ENCODE data around the gene TMEM117.
"Not testable (repeated sequence)": the region's sequence is repeated elsewhere in the genome, so short reads cannot be mapped to it uniquely, and the experiment has no call there.

The TMEM117 gene

DNA sequence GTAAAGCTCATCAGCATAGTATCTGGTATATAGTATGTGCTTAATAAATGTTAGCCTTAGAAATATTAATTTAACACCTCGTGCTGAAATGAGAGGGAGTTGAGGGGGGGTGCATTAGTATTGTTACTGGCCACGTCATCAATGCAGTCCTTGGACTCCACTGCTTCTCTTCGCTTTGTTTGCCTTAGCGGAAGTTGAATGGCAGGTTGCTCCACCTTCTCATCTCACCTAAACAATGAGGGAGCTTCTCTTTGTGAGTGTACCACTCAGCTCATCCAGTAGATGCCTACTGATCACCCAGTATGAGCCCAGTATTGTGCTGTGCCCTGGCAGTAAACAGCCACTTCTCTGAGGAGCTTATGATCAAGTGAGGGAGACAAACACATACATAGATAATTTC, 4.5 kb downstream of the TMEM117 start:
- DNase-seq (ENCODE audit: low spot score), result no peak

- no peak for DNase-seq (ENCODE audit: low spot score)
These were observed 5.4 kb downstream of the TMEM117 start for GRCh38 chr12:43841253-43841652.

- no peak for DNase-seq (ENCODE audit: low spot score)
These were observed 6.4 kb downstream of the TMEM117 start for GRCh38 chr12:43842259-43842658.

DNA sequence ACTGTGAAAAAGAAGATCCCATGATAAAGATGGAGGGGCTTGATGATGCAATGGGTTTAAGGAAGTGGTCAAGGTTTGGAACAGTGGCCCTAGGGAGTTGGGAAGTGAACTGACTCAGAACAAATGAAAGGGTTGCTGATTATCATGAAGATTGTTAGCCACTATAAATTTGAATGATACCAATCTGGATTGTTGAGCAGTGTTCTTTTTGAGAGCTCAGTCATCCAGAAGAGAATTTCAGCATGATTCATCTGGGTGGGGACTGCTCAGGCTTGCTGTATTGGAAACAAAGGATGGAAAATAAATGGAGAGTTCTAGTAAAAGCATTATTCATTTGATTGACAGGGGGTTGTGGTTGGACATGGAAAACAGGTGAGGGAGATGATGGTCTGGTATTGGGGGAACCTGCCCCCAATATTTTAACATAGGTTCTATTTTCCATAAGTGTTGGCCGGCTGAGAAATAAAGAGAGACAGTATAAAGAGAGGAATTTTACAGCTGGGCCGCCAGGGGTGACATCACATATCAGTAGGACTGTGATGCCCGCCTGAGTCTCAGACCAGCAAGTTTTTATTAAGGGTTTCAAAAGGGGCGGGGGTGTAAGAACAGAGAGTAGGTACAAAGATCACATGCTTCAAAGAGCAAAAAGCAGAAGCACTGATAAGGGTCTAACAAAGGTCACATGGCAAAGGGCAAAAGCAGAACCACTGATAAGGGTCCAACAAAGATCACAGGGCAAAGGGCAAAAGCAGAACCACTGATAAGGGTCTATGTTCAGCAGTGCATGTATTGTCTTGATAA, 11.7 kb downstream of the TMEM117 start:
- peak; percentile 24 for DNase-seq (ENCODE audit: low spot score)

DNA sequence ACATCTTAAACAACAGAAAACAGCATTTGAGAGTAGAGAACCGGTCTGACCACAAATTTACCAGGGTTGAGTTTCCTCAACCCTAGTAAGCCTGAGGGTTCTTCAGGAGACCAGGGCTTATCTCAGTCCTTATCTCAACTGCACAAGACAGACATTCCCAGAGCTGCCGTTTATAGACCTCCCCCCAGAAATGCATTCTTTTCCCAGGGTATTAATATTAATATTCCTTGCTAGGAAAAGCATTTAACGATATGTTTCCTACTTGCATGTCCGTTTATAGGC, 12.3 kb downstream of the TMEM117 start:
- no peak for DNase-seq (ENCODE audit: low spot score)

DNA sequence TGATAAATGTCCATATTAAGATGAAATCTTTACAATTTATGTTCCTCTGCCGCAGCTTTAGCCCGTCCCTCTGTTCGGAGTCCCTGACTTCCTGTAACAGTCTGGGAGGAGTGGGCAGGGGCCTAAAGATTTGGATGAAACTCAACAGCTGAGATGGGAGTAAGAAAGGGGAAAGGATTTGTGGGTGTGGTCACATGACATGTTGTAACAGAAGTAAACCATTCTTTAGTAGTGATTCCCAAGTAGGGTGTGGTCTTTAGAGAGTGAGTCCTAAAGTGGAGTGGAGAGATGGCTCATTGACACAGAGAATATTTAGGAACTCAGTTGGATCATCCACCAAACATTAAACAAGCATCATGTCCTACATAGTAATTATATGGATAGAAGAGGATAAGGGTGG, 12.9 kb downstream of the TMEM117 start:
- no peak for DNase-seq (ENCODE audit: low spot score)

DNA sequence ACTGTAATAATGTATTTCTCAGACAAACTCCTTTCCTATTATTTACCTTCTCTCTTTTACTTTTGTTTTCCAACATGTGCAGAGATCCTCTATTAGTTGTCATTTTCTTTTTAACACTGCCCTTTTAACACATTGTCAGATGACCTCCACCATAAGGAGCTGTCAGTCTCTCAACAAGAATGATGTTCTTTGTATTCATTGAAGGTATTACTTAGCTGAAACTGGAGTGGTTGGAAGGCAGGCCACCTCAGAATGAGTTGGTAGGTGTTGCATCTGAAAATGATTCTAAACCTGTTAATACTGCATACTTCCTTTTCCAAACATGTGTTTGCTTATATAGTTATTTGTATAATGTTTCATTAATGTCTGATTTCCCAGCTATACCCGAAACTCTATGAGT, 16.9 kb downstream of the TMEM117 start:
- DNase-seq (ENCODE audit: low spot score), result no peak

DNA sequence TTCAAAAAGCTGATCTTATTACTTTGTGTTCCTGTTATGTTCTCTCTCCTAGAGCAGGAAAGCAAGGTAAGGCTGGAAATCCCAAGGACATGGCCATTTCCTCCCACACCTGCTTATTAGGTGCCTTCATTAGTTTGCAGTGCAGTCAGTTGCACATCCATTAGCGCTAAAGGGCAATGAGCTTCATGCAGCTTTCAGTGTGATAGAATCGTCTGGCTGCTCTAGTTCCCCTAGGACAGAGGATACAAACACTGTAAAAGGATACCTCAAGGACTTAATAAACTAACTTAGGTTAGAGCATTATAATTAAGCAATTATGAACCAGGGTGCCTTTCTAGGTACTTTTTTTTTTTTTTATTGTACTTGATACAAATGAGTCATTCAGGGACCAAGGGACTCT, 21.1 kb downstream of the TMEM117 start:
- DNase-seq (ENCODE audit: low spot score), result no peak

DNA sequence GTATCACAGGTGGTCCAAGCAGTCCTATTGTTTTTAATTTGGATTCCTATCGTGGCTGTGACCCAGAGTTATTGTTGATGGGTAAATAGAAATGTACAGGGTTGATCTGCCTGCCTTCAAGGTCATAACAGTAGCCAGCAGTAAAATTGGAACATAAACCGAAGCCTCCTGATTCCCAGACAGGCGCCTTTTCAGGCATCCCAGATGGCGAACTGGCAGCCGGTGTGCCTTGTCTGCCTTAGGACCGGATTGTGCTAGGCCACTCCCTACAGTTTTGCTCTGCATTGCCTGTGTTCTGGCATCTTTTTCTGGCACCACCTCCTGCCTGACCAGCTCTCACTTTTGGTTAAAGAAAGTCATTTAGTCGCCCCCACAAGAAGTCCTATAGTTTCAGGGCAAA, 22.2 kb downstream of the TMEM117 start:
- DNase-seq (ENCODE audit: low spot score), result no peak

GRCh38 chr12:43858991-43859390, 23.1 kb downstream of the TMEM117 start:
- no peak for DNase-seq (ENCODE audit: low spot score)

DNA sequence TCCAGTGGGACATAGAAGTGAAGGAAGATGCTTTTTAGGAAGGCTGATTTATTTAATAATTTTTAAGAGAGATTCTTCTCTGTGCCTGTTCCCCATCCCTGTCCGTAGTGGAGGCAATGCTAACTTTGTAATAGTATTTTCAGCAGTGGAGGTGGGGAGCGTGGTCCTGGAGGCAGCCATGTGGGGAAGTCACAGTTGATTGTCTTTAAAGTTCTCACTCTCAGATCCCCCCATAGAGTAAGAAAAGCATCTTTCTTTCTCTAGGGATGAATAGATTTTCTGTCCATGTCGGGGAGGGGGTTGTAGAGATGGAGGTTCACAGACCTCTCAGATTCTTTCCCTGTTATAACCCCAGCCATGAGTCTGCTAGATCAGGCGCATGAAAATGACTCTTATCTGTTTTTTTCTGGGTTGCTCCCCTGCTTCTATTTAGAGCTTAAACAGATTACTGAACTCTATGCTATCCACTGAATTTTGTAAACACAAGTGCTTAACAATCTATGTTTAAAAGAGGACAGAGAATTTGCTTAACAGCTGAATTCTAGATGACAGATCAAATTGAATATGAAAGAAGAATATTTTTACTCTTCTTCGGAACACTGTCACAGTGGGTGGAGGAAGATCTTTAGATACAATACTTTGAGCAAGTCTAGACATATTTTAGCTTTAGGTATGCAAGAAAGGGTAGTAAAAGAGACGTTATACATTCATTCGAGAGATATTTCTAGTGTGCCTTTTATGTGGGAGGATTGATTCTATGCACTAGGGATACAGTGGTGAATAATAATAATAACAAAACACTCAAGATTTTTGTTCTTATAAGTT, 25.3 kb downstream of the TMEM117 start:
- no peak for DNase-seq (ENCODE audit: low spot score)

DNA sequence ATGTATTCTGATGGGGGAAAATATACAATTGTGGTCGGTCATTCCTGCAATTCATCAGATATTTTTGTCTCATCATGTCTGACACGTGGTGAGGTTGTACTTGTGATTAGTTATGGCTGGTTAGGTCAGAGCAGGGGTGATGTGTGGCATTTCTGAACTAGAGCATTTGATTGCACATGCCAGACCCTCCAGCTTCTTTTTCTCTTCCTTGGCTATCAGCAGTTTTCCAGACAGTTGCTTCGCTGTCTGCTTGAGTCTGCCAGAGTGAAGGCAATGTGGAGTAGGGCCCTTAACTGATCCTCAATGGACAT, 25.9 kb downstream of the TMEM117 start:
- DNase-seq (ENCODE audit: low spot score), result peak; percentile 17

DNA sequence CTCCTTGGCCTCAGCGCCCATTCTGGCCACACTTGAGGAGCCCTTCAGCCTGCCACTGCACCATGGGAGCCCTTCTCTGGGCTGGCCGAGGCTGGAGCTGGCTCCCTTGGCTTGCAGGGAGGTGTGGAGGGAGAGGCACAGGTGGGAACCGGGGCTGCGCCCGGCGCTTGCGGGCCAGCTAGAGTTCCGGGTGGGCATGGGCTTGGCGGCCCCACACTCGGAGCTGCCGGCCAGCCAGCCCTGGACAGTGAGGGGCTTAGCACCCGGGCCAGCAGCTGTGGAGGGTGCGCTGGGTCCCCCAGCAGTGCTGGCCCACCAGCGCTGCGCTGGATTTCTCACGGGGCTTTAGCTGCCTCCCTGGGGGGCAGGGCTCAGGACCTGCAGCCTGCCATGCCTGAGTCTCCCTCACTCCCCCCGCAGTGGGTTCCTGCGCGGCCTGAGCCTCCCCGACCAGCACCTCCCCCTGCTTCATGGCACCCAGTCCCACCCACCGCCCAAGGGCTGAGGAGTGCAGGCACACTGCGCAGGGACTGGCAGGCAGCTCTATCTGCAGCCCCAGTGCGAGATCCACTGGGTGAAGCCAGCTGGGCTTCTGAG, 28.0 kb downstream of the TMEM117 start:
- no peak for DNase-seq (ENCODE audit: low spot score)

- DNase-seq (ENCODE audit: low spot score), result not testable (repeated sequence)
These were observed 28.7 kb downstream of the TMEM117 start for GRCh38 chr12:43864557-43864956.

DNA sequence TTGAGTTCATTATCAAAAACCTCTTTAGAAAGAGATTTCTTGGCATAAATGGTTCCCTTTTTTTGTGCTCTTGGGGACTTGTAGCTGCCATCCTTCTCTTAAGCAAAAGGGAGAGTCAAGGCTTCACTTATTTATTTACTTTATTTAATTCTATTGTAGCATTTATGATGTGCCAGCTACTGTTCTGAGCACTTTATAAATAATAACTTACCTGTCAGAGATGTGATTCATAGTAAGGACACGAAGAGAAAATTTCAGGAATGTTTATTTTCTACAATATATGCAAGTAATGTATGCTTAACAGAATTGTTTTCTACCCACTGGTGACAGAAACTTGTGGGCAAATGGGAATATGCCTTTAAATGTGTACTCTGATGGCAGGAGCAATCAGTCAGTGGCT, 33.3 kb downstream of the TMEM117 start:
- DNase-seq (ENCODE audit: low spot score), result no peak

DNA sequence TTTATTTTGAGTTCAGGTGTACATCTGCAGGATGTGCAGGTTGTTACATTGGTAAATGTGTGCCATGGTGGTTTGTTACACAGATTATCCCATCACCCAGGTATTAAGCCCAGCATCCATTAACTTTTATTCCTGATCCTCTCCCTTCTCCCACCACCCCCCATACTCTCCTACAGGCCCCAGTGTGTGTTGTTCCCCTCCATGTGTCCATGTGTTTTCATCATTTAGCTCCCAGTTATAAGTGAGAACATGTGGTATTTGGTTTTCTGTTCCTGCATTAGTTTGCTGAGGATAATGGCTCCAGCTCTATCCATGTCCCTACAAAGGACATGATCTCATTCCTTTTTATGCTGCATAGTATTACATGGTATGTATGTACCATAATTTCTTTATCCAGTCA, 33.9 kb downstream of the TMEM117 start:
- not testable (repeated sequence) for DNase-seq (ENCODE audit: low spot score)

DNA sequence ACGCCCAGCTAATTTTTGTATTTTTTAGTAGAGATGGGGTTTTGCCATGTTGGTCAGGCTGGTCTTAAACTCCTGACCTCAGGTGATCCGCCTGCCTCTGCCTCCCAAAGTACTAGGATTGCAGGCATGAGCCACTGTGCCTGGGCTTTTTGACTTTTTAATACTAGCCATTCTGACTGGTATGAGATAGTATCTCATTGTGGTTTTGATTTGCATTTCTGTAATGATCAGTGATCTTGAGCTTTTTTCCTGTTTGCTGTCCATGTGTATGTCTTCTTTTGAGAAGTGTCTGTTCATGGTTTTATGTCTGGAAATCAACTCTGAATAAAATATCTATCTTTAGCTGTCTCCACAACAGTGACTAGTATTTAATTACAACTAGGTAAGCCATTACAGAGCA, 35.4 kb downstream of the TMEM117 start:
- DNase-seq (ENCODE audit: low spot score), result not testable (repeated sequence)

DNA sequence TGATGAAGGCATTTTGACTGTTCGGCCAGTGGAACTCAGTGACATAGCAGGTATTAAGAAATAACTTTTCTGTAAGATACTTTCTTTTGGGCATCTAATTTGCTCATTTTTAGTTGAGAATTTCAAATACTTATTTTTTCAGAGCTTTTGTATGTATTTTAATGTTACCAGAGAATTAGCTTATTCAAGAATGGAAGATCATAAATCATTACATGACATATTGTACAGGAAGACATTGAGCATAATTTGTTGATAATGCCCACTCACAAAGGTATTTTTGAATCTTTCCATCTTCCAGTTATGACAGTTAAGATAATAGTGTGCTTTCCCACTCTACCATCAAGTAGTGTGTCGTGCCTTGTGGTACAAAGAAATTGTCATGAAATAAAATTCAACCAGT, 36.5 kb downstream of the TMEM117 start:
- DNase-seq (ENCODE audit: low spot score), result no peak

- DNase-seq (ENCODE audit: low spot score), result no peak
These were observed 42.2 kb downstream of the TMEM117 start for GRCh38 chr12:43878050-43878449.

DNA sequence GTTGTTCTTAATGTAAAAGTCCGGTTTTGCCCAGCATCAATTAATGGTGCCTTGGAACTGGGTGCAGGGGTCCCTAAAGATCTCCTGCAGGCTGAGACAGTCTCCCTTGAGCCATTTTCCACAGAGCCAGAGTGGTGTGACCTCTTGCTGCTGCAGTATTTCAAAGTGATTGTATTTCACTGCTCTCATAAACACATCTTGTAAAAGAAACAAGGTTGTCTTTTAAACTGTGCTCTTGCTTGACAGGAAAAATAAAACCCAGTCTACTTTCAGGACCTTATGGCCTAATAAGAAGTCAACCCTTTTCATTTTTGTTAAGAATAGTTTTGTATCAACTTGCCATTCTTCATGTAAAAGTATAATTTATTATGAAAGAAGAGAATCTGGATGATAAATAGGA, 44.7 kb downstream of the TMEM117 start:
- no peak for DNase-seq (ENCODE audit: low spot score)

GRCh38 chr12:43882578-43883178, 46.8 kb downstream of the TMEM117 start:
- DNase-seq (ENCODE audit: low spot score), result peak; percentile 27

DNA sequence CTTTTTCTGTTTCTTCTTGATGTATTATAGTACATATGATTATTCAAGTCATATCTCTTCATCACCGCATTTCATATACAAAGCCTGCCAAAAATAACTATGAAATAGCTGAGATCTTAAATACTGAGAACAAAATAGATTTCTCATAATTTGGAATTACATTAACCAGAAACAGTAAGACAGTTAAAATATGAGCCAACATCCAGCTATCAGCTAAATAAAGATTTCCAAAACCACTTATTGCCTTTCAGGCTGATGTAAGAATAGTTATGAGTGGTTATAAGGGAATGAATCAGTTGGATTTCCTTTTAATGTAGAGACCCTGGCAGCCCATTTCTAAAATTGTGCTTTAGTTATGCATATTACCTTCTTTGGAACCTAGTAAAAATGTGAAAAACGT, 47.4 kb downstream of the TMEM117 start:
- no peak for DNase-seq (ENCODE audit: low spot score)

DNA sequence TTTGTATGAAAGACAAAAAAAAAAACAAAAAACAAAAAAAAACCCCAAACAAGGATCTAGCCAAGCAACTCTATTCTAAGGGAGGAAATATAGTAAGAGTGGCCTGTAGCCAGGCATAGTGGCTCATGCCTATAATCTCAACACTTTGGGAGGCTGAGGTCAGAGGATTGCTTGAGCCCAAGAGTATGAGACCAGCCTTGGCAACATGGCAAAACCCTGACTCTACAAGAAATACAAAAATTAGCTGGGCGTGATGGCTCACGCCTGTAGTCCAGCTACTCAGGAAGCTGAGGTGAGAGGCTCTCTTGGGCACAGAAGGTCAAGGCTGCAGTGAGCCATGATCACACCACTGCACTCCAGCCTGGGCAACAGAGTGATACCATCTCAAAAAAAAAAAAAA, 47.9 kb downstream of the TMEM117 start:
- no peak for DNase-seq (ENCODE audit: low spot score)

Measured in hepatic stellate cell (primary cell).